Measurements from ENCODE around the gene UQCC5. TPM values are rescaled to one million over a fixed set of nuclear protein-coding genes. Genes with fewer than 3 reads are reported as not detected.

The UQCC5 gene, protein sequence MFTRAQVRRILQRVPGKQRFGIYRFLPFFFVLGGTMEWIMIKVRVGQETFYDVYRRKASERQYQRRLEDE
- total RNA-seq = 0.48 and 1.1 TPM in 2 replicates

DNA sequence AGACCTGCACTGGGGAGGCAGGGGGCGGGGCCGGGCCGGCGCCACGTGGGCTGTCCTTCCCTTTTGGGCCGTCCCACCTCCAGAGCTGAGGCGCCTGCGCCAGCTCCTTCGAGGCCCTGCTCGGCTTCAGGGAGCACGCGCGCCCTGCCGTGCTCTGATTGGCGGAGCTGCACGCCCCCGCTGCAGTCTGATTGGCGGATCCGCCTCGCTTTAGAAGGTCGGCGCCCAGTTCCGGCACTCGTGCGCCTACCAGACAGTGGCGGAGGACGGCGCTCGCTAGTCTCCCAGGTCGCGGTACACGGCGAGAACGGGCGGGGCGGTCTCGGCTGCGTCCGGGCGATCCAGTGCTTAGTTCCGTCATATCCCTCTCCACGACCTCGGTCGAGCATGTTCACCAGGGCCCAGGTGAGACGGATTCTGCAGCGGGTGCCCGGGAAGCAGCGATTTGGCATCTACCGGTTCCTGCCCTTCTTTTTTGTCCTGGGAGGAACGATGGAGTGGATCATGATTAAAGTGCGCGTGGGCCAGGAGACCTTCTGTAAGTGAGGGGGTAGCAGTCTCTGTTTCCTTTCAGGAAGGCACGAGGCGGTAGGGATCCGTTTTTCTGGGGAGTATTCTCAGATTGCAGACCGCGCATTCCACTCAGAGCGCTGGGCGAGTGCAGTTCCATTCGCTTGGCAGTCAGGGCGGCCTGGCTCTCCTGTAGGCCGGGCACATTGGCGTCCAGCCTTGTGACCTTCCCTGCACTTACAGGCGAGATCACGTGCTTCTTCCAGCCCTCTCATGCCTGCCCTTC is at the start of gene UQCC5:
UQCC5 (plus strand) TSS at position 237 of the 796 bp plus-strand sequence; CDS start at position 388, 151 bp downstream.

GRCh38 chr3:52494886-52495495 is 41.4 kb upstream of the UQCC5 start, which contains the start of gene STAB1:
Gene STAB1 (plus strand): TSS chr3:52495338. CDS start chr3:52495414, 76 bp downstream.

GRCh38 chr3:52533623-52534280 is 2.7 kb upstream of the UQCC5 start, which contains the start of gene NT5DC2:
Gene NT5DC2 (minus strand): TSS chr3:52533857. CDS start chr3:52533737, 120 bp downstream.

Other genes with a start within 250 kb of the UQCC5 start
- 3.4 and 5.8 TPM in 2 replicates for gene GLYCTK, start 248.8 kb upstream of the UQCC5 start, total RNA-seq
- 0.85 and 0.96 TPM in 2 replicates for gene DNAH1, start 220.3 kb upstream of the UQCC5 start, total RNA-seq
- 52.4 and 79.3 TPM in 2 replicates for gene BAP1, start 126.6 kb upstream of the UQCC5 start, total RNA-seq
- gene PHF7, start 125.9 kb upstream of the UQCC5 start, total RNA-seq = 5.8 and 9.6 TPM in 2 replicates
- gene SEMA3G, start 91.5 kb upstream of the UQCC5 start, total RNA-seq = under 0.01 and 1.7 TPM in 2 replicates
- gene TNNC1, start 82.6 kb upstream of the UQCC5 start, total RNA-seq = 0.48 TPM in 1 of 2 replicates, not detected in the other
- gene NISCH, start 81.0 kb upstream of the UQCC5 start, total RNA-seq = 29.4 and 39.3 TPM in 2 replicates
- gene STAB1, start 41.3 kb upstream of the UQCC5 start, total RNA-seq = 0.21 and 0.24 TPM in 2 replicates
- gene NT5DC2, start 2.7 kb upstream of the UQCC5 start, total RNA-seq = 26.2 and 30.8 TPM in 2 replicates
- 48.0 and 78.2 TPM in 2 replicates for gene PBRM1, start 149.3 kb downstream of the UQCC5 start, total RNA-seq
- gene GNL3, start 149.4 kb downstream of the UQCC5 start, total RNA-seq = 202 and 315 TPM in 2 replicates
- gene GLT8D1, start 169.2 kb downstream of the UQCC5 start, total RNA-seq = 67.6 and 68.7 TPM in 2 replicates
- 39.8 and 47.5 TPM in 2 replicates for gene SPCS1, start 169.5 kb downstream of the UQCC5 start, total RNA-seq
- gene NEK4, start 234.3 kb downstream of the UQCC5 start, total RNA-seq = 20.5 and 24.7 TPM in 2 replicates
- not detected in 2 replicates for gene ITIH1, start 241.0 kb downstream of the UQCC5 start, total RNA-seq